ENCODE results near the gene FHIT.

FHIT gene

GRCh38 chr3:61157414-61157813 lies 93.8 kb downstream of the FHIT start:
- DNase-seq (ENCODE audit: low spot score), result no peak
- POLR2A ChIA-PET (ENCODE audit: low non-redundant PET), result no interaction called here
- CTCF ChIA-PET, result no interaction called here
- H3K27ac ChIP-seq, result no peak overlapping the region
- TF ChIP-seq, protein P1, sequence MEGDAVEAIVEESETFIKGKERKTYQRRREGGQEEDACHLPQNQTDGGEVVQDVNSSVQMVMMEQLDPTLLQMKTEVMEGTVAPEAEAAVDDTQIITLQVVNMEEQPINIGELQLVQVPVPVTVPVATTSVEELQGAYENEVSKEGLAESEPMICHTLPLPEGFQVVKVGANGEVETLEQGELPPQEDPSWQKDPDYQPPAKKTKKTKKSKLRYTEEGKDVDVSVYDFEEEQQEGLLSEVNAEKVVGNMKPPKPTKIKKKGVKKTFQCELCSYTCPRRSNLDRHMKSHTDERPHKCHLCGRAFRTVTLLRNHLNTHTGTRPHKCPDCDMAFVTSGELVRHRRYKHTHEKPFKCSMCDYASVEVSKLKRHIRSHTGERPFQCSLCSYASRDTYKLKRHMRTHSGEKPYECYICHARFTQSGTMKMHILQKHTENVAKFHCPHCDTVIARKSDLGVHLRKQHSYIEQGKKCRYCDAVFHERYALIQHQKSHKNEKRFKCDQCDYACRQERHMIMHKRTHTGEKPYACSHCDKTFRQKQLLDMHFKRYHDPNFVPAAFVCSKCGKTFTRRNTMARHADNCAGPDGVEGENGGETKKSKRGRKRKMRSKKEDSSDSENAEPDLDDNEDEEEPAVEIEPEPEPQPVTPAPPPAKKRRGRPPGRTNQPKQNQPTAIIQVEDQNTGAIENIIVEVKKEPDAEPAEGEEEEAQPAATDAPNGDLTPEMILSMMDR (conservative IDR thresholded peaks at IDR 0.05; ENCODE audit: low read depth), result no peak

DNA sequence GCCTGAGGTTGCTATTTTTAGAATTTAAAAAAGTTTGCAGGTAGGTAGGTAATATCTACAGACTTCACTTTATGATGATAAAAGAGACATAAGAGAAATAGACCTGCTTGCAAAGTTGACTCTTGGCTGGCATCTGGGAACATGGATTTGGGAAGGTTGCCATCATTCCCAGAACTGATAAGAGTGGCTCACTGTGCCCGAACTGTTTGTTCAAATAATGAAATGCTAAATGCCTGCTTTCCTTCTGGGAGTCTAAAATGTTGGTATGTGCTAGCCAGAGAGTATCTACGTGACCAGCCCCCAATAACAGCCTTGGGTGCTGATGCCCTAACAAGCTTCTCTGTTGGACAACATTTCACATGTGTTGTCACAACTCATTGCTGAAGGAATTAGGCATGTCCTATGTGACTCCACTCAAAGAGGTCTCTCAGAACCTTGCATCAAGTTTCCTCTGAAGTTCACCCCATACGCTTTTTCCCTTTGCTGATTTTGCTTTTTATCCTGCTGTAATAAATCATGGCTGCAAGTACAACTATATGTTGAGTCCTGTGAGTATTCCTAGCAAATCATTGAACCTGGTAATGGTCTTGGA lies 95.5 kb downstream of the FHIT start:
- no peak overlapping the region for H3K27ac ChIP-seq
- ChIA-PET POLR2A (ENCODE audit: low non-redundant PET) (no interaction called here), CTCF (no interaction called here)
- TF ChIP-seq, protein P1 (conservative IDR thresholded peaks at IDR 0.05; ENCODE audit: low read depth), result no peak
- no peak for DNase-seq (ENCODE audit: low spot score)

DNA sequence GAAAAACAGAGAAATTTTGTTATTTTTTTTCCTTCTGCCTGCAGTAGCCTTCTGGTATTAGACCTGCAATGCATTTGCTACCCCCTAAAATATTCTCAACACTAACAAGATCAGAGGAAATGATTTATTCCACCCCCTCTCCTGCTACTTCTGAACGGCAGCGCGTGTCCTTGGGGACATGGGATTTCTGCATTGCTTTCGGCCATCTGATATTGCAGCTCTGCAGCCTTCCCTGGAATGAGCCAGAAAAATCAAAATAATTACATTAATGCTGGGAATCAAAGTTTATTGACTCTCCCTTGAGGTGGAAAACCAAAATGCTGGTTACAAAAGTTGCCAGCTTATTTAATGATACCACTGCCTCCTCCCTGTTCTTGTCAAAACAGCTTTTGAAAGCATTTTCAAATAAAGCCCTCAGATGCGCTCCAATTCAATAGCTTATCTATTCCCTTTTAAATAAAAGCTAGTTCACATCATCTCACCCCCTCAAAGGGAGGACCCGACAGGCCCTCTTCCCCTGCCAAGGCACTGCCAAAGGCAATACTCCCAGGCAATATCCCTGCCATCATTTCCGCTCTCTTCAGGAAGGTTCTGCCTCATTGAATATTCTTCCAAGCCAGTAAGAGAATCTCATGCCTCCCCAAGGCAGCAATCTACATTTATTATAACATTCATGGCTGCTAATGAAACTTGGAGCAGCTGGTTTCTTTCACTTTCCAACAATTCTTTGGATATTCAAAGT lies 96.6 kb downstream of the FHIT start:
- no peak overlapping the region for H3K27ac ChIP-seq
- POLR2A ChIA-PET (ENCODE audit: low non-redundant PET), result no interaction called here
- CTCF ChIA-PET, result no interaction called here
- TF ChIP-seq, protein P1 (conservative IDR thresholded peaks at IDR 0.05; ENCODE audit: low read depth), result no peak
- DNase-seq (ENCODE audit: low spot score), result no peak

DNA sequence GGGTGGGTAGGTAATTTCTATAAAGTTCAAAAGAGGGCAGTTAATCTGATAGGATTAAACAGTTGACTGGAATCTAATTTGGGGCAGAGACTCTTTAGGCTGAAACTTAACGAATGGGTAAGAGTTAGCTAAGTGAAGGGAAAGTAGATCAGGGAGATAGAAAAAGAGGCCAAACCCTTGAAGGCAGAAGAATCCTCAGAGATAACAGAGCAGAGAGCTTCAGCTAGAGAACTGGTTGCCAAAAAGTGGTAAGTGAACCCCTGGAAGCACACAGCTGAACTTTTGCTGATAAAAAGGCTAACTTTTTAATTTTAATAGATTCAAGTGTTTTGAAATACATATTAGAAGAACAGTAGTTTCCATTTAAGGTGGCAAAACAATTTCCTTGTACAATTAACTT lies 99.2 kb downstream of the FHIT start:
- TF ChIP-seq, protein P1 (conservative IDR thresholded peaks at IDR 0.05; ENCODE audit: low read depth), result no peak

DNA sequence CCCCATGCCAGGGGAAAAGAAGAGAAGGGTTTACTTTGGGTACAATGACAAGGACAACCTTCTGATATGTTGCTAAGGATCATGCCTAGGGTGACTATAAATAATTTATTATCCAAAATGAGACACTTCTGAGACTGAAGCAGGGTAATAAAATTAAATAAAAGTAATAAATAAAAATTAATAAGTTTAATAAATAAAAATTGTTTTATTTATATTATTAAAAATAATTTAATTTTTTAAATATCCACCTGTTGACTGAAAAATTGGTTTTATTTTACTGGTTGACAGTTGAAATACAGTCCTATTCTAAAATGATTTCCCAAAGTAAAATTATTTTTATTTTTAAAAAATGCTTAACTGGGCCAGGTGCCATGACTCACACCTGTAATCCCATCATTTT lies 102.0 kb downstream of the FHIT start:
- TF ChIP-seq, protein P1 (conservative IDR thresholded peaks at IDR 0.05; ENCODE audit: low read depth), result no peak
- no peak overlapping the region for H3K27ac ChIP-seq
- ChIA-PET CTCF (no interaction called here), POLR2A (ENCODE audit: low non-redundant PET) (no interaction called here)
- no peak for DNase-seq (ENCODE audit: low spot score)

More for the DNA sequence above, 99.2 kb downstream of the FHIT start:
- POLR2A ChIA-PET (ENCODE audit: low non-redundant PET), result no interaction called here
- DNase-seq (ENCODE audit: low spot score), result no peak
- CTCF ChIA-PET, result no interaction called here
- H3K27ac ChIP-seq, result no peak overlapping the region

DNA sequence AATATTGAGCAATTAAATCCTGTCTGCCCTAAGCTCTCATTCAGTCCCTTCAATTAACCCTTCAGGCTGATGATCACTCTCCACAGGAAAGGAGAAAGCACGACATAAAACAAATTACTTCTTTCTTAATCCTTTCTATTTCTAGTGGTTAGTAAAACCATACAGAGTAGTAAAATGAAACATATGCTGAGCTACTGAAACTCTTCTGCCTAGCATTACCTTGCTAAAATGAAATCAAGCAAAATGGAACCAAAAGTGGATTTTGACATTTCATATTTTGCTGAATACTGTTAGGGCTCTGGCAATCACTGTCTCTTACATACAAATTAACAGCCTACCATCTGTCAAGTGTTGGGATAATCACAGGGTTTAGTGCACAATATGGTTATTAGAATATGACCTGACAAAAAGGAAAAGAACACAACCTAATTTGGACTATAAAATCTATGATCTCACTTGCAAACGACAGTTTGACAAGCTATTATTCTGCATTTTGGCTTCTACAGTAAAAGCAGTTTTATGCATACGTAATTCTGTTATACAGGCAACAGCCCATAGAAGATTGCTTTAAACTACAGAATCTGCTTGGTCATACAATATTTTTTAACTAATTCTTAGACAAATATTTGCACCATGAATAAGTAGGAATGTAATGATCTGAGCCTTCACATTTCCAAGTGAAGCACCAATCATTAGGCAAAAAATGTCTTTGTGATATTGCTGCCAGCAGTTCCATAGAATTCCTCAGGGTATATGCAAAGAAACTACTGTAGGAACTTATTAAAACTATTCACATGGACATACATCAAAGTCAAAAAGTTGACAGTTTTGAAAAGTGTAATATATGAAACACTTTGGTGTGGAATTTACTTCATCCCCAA lies 105.0 kb downstream of the FHIT start:
- TF ChIP-seq, protein P1 (conservative IDR thresholded peaks at IDR 0.05; ENCODE audit: low read depth), result no peak
- no peak for DNase-seq (ENCODE audit: low spot score)
- H3K27ac ChIP-seq, result no peak overlapping the region
- POLR2A ChIA-PET (ENCODE audit: low non-redundant PET), result no interaction called here
- CTCF ChIA-PET, result no interaction called here
